ENCODE results near the gene TBC1D3E. TPM values are rescaled to one million over a fixed set of nuclear protein-coding genes. Genes with fewer than 3 reads are reported as not detected.
"Not testable (repeated sequence)": the region's sequence is repeated elsewhere in the genome, so short reads cannot be mapped to it uniquely, and the experiment has no call there.

TBC1D3E gene
- total RNA-seq (not detected), polyA plus RNA-seq (not detected)
- long read RNA-seq, donor 1: 0 reads
- long read RNA-seq, donor 2: 0 reads
- long read RNA-seq, donor 3, partial matches to known transcripts: 73 of 113 reads
- long read RNA-seq, donor 3, other reads (novel, unspliced or antisense): 40 of 113 reads
- long read RNA-seq, donor 4: 0 reads
- long read RNA-seq, donor 5: 0 reads
- long read RNA-seq, donor 6: 0 reads
- long read RNA-seq, donor 7: 0 reads
- long read RNA-seq, donor 8: 0 reads
- long read RNA-seq, donor 9: 0 reads
- long read RNA-seq, donor 10: 0 reads

DNA sequence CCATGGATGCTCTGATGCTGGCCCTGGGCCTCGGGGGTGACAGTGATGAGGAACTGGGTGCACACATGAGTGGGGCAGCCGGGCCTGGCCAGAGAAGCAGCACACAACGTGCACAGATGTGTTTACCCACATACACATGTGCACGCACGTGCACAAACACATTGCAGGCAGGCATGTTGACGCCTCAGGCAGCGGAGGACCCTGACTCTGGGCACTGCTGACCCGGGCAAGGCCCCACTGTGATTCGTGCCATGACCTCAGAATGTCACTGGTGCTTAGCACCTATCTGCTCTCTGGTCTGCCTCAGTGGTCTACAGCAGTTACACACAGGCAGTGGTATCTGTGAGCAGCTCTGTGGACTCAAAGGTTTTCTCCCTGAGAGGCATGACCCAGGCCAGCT, at the start of gene TBC1D3E:
TBC1D3E (plus strand) TSS at position 301 of the 400 bp plus-strand sequence. CDS start 1,545 bp downstream, outside the sequence.
- no CpG with 5 or more reads among the region's 9 CpGs for WGBS

DNA sequence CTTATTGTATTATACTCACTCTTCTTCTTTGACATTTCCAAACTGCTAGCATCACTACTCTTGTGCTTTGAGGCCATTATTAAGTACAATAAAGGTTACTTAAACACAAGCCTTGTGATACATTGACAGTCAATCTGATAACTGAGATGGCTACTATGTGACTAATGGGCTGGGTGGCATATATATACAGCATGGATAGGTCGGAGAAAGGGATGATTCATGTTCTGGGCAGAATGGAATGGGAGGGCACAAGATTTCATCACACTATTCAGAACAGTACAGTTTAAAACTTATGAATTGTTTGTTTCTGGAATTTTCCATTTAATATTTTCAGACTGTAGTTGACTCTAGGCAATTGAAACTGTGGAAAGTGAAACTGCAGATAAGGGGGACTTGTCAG, 40.4 kb upstream of the TBC1D3E start:
- WGBS: no CpG with 5 or more reads among the region's 1 CpG
- not testable (repeated sequence) for H3K27me3 ChIP-seq (ENCODE audit: control insufficient read depth in 2 of 2, insufficient read depth in 1 of 2, low read length in 1 of 2); H3K36me3 ChIP-seq (ENCODE audit: control insufficient read depth in 2 of 2, insufficient read depth in 2 of 2, low read length in 1 of 2); DNase-seq (ENCODE audit: low read depth in 6 of 9, low spot score in 9 of 9); H3K4me3 ChIP-seq (ENCODE audit: low read length in 2 of 2); H3K9me3 ChIP-seq (ENCODE audit: control insufficient read depth in 2 of 2, insufficient read depth in 1 of 2, low read length in 1 of 2); H3K4me1 ChIP-seq (ENCODE audit: control insufficient read depth in 2 of 2, insufficient read depth in 2 of 2, low read length in 2 of 2); H3K27ac ChIP-seq (ENCODE audit: low read depth in 1 of 2, low read length in 1 of 2)

More for the DNA sequence above, at the start of gene TBC1D3E:
- DNase-seq (ENCODE audit: low read depth in 6 of 9, low spot score in 9 of 9); H3K4me3 ChIP-seq (ENCODE audit: low read length in 2 of 2); H3K27me3 ChIP-seq (ENCODE audit: control insufficient read depth in 2 of 2, insufficient read depth in 1 of 2, low read length in 1 of 2); H3K9me3 ChIP-seq (ENCODE audit: control insufficient read depth in 2 of 2, insufficient read depth in 1 of 2, low read length in 1 of 2); H3K4me1 ChIP-seq (ENCODE audit: control insufficient read depth in 2 of 2, insufficient read depth in 2 of 2, low read length in 2 of 2); H3K36me3 ChIP-seq (ENCODE audit: control insufficient read depth in 2 of 2, insufficient read depth in 2 of 2, low read length in 1 of 2); H3K27ac ChIP-seq (ENCODE audit: low read depth in 1 of 2, low read length in 1 of 2): not testable (repeated sequence)

DNA sequence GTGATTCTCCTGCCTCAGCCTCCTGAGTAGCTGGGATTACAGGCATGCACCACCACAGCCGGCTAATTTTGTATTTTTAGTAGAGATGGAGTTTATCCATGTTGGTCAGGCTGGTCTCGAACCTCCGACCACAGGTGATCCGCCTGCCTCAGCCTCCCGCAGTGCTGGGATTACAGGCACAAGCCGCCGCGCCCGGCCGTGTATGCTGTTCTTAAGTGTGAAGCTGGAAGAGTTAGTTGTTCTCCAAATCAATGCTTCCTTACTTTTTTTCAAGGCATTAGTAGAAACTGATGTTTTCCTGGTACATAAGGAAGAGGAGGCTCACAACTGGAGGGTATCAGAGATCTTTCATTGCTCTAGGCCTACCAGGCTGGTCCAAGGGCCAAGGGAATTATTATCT, 39.6 kb upstream of the TBC1D3E start:
- DNase-seq (ENCODE audit: low read depth in 6 of 9, low spot score in 9 of 9); H3K36me3 ChIP-seq (ENCODE audit: control insufficient read depth in 2 of 2, insufficient read depth in 2 of 2, low read length in 1 of 2); H3K27me3 ChIP-seq (ENCODE audit: control insufficient read depth in 2 of 2, insufficient read depth in 1 of 2, low read length in 1 of 2); H3K4me1 ChIP-seq (ENCODE audit: control insufficient read depth in 2 of 2, insufficient read depth in 2 of 2, low read length in 2 of 2); H3K9me3 ChIP-seq (ENCODE audit: control insufficient read depth in 2 of 2, insufficient read depth in 1 of 2, low read length in 1 of 2); H3K27ac ChIP-seq (ENCODE audit: low read depth in 1 of 2, low read length in 1 of 2); H3K4me3 ChIP-seq (ENCODE audit: low read length in 2 of 2): not testable (repeated sequence)
- WGBS: 98% methylated on average over 6 of the region's 10 CpGs

DNA sequence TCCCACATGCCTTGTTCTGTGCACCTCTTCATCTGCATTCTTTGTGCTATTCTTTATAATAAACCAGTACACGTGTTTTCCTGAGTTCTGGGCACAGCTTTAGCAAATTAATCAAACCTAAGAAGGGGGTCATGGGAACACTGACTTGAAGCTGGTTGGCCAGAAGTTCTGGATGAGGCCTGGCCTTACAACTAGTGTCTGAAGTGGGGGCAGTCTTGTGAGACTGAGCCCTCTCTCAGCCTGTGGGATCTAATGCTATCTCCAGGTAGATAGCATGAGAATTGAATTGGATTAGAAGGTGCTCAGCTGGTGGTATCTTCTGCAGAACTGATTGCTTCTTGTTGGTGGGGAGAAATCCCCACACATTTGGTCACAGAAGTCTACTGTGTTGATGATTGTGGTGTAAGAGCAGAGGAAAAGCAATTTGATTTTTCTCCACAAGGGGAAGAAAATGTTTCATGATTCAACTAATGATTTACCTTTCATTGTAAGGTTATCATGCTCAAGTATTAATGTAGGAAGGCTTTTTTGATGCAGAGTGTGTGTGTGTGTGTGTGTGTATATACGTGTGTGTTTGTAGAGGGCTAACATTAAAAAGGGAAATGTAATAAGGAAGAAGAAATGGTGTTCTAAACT, 33.6 kb upstream of the TBC1D3E start:
- not testable (repeated sequence) for H3K36me3 ChIP-seq (ENCODE audit: control insufficient read depth in 2 of 2, insufficient read depth in 2 of 2, low read length in 1 of 2); DNase-seq (ENCODE audit: low read depth in 6 of 9, low spot score in 9 of 9); H3K4me1 ChIP-seq (ENCODE audit: control insufficient read depth in 2 of 2, insufficient read depth in 2 of 2, low read length in 2 of 2); H3K9me3 ChIP-seq (ENCODE audit: control insufficient read depth in 2 of 2, insufficient read depth in 1 of 2, low read length in 1 of 2); H3K4me3 ChIP-seq (ENCODE audit: low read length in 2 of 2); H3K27me3 ChIP-seq (ENCODE audit: control insufficient read depth in 2 of 2, insufficient read depth in 1 of 2, low read length in 1 of 2); H3K27ac ChIP-seq (ENCODE audit: low read depth in 1 of 2, low read length in 1 of 2)
- no CpG with 5 or more reads among the region's 2 CpGs for WGBS

DNA sequence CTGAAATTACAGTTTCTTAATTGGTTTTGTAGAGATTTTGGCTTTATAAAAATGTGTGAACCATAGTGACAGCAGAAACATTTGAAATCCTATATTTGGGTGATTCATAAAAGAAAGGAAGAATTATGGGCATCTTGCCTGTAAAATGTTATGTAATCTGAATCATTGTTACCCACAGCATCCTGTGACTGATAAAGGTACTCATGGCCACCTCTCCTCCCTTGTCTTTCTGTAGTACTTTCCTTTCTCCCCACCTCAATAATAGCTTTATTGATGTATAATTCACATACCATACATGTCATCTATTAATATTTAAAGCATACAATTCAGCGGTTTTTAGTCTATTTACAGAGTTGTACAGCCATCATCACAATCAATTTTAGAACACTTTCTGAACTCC, 28.5 kb upstream of the TBC1D3E start:
- H3K27me3 ChIP-seq (ENCODE audit: control insufficient read depth in 2 of 2, insufficient read depth in 1 of 2, low read length in 1 of 2); H3K36me3 ChIP-seq (ENCODE audit: control insufficient read depth in 2 of 2, insufficient read depth in 2 of 2, low read length in 1 of 2); H3K9me3 ChIP-seq (ENCODE audit: control insufficient read depth in 2 of 2, insufficient read depth in 1 of 2, low read length in 1 of 2); H3K4me1 ChIP-seq (ENCODE audit: control insufficient read depth in 2 of 2, insufficient read depth in 2 of 2, low read length in 2 of 2); H3K27ac ChIP-seq (ENCODE audit: low read depth in 1 of 2, low read length in 1 of 2); DNase-seq (ENCODE audit: low read depth in 6 of 9, low spot score in 9 of 9); H3K4me3 ChIP-seq (ENCODE audit: low read length in 2 of 2): not testable (repeated sequence)
- no CpG with 5 or more reads among the region's 1 CpG for WGBS

DNA sequence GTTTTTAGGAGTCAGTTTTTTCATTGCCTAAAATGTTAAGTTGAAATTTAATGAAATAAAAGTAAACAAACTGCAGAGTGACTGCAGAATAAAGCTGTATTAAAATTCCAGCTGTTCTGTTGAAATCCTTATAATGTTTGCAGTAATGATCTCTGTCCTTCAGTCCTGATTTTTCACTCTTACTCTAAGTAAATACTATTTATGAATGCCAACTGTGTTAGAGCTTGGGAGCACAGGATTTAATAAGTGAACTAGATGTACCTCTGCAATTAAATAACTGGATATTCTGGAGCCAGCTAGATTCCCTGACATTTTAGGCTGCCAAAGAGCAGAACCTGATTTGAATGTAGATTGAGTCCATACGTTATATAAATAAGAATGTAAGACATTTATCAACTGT, 7.9 kb upstream of the TBC1D3E start:
- H3K27ac ChIP-seq (ENCODE audit: low read depth in 1 of 2, low read length in 1 of 2); DNase-seq (ENCODE audit: low read depth in 6 of 9, low spot score in 9 of 9); H3K36me3 ChIP-seq (ENCODE audit: control insufficient read depth in 2 of 2, insufficient read depth in 2 of 2, low read length in 1 of 2); H3K9me3 ChIP-seq (ENCODE audit: control insufficient read depth in 2 of 2, insufficient read depth in 1 of 2, low read length in 1 of 2); H3K4me1 ChIP-seq (ENCODE audit: control insufficient read depth in 2 of 2, insufficient read depth in 2 of 2, low read length in 2 of 2); H3K4me3 ChIP-seq (ENCODE audit: low read length in 2 of 2); H3K27me3 ChIP-seq (ENCODE audit: control insufficient read depth in 2 of 2, insufficient read depth in 1 of 2, low read length in 1 of 2): not testable (repeated sequence)
- WGBS: no CpG with 5 or more reads among the region's 1 CpG

DNA sequence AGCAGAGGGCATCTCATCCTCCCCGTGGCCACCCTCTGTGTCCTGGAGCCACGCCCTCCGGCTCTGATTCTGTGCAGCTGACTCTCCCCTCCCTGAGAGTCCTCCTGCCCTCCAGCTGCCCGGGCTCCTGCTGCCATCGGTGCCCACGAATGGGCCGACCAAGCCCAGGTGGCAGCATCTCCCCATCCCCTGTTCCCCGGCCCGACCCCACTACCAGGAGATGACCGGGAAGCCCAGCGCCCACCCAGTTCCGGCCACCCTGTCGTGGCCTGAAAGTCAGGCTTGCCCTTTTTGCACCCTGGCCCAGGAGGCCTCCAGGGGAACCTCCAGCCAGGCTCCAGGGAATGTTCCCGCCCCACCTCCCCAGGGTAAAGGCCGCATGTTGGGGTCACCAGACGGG, 7.1 kb downstream of the TBC1D3E start:
- H3K9me3 ChIP-seq (ENCODE audit: control insufficient read depth in 2 of 2, insufficient read depth in 1 of 2, low read length in 1 of 2); H3K4me3 ChIP-seq (ENCODE audit: low read length in 2 of 2); H3K36me3 ChIP-seq (ENCODE audit: control insufficient read depth in 2 of 2, insufficient read depth in 2 of 2, low read length in 1 of 2); H3K27me3 ChIP-seq (ENCODE audit: control insufficient read depth in 2 of 2, insufficient read depth in 1 of 2, low read length in 1 of 2); H3K4me1 ChIP-seq (ENCODE audit: control insufficient read depth in 2 of 2, insufficient read depth in 2 of 2, low read length in 2 of 2); H3K27ac ChIP-seq (ENCODE audit: low read depth in 1 of 2, low read length in 1 of 2); DNase-seq (ENCODE audit: low read depth in 6 of 9, low spot score in 9 of 9): not testable (repeated sequence)
- WGBS: 94% methylated on average over 10 of the region's 16 CpGs

Other genes with a start within 250 kb of the TBC1D3E start
- gene TBC1D3K, start 203.5 kb upstream of the TBC1D3E start, total RNA-seq: not detected
- 0.02 TPM for gene TBC1D3K, start 203.5 kb upstream of the TBC1D3E start, polyA plus RNA-seq
- 4.8 TPM for gene TBC1D3L, start 138.9 kb upstream of the TBC1D3E start, total RNA-seq
- gene TBC1D3L, start 138.9 kb upstream of the TBC1D3E start, polyA plus RNA-seq: 30.8 TPM
- not detected for gene TBC1D3D, start 124.0 kb upstream of the TBC1D3E start, total RNA-seq
- 0.64 TPM for gene TBC1D3D, start 124.0 kb upstream of the TBC1D3E start, polyA plus RNA-seq
- not detected for gene TBC1D3C, start 59.3 kb upstream of the TBC1D3E start, total RNA-seq
- gene TBC1D3C, start 59.3 kb upstream of the TBC1D3E start, polyA plus RNA-seq: 8.0 TPM
- gene TBC1D3, start 64.6 kb downstream of the TBC1D3E start, total RNA-seq: not detected
- not detected for gene TBC1D3, start 64.6 kb downstream of the TBC1D3E start, polyA plus RNA-seq
- 37.3 TPM for gene MRPL45, start 169.2 kb downstream of the TBC1D3E start, total RNA-seq
- gene MRPL45, start 169.2 kb downstream of the TBC1D3E start, polyA plus RNA-seq: 28.4 TPM
- 0.05 TPM for gene GPR179, start 216.0 kb downstream of the TBC1D3E start, total RNA-seq
- 0.05 TPM for gene GPR179, start 216.0 kb downstream of the TBC1D3E start, polyA plus RNA-seq
- gene SOCS7, start 223.9 kb downstream of the TBC1D3E start, total RNA-seq: 10.4 TPM
- gene SOCS7, start 223.9 kb downstream of the TBC1D3E start, polyA plus RNA-seq: 3.5 TPM

All from thymus (tissue), 14 donors.